DND-41 (cell line): ENCODE measurements around the gene SRRM3.

Experiments
- ATAC-seq: fragments of 200-7000 bp; cut with Tn5 transposase; 3 replicates; pipeline ENCODE4 v1.9.1; 2021; ENCODE audit warnings: low read depth; ENCODE audit not compliant: insufficient read depth
- DNase-seq: peaks from one replicate; pipeline ENCODE4 v3.0.0-alpha.2; 2020
- H2AFZ ChIP-seq: 2 replicates; pipeline ENCODE4 v1.6.0; 2012; ENCODE audit warnings: low read depth, low read length
- H3K27ac ChIP-seq: 2 replicates; pipeline ENCODE4 v1.5.1; 2012; ENCODE audit warnings: low read length, inconsistent platforms
- H3K27me3 ChIP-seq: fragments of 200-600 bp; sonication (generic); 2 replicates; pipeline ENCODE4 v1.6.0; 2012; ENCODE audit warnings: low read length, mild to moderate bottlenecking, inconsistent platforms; ENCODE audit not compliant: insufficient read depth, poor library complexity
- H3K36me3 ChIP-seq: 2 replicates; pipeline ENCODE4 v1.5.1; 2012; ENCODE audit warnings: low read length, inconsistent platforms; ENCODE audit not compliant: insufficient read depth
- H3K4me1 ChIP-seq: 2 replicates; pipeline ENCODE4 v1.5.1; 2012; ENCODE audit warnings: mild to moderate bottlenecking, low read length; ENCODE audit not compliant: insufficient read depth
- H3K4me2 ChIP-seq: 2 replicates; pipeline ENCODE4 v1.6.0; 2012; ENCODE audit warnings: mild to moderate bottlenecking, moderate library complexity, low read length, inconsistent platforms; ENCODE audit not compliant: insufficient read depth
- H3K4me3 ChIP-seq, 2 experiments: fragments of 200-600 bp in 1 of 2; shearing (Covaris generic) in 1 of 2; 2 replicates each; pipeline ENCODE4 v1.5.1; 2012 to 2016; ENCODE audit warnings: inconsistent platforms in 2 of 2, low read length in 2 of 2, mild to moderate bottlenecking in 2 of 2, low read depth in 1 of 2, moderate library complexity in 1 of 2
- H3K79me2 ChIP-seq: 2 replicates; pipeline ENCODE4 v1.6.0; 2012; ENCODE audit warnings: low read length, inconsistent platforms; ENCODE audit not compliant: insufficient read depth
- H3K9ac ChIP-seq: 2 replicates; pipeline ENCODE4 v1.6.0; 2012; ENCODE audit warnings: low read depth, mild to moderate bottlenecking, inconsistent platforms, low read length, moderate library complexity
- H3K9me3 ChIP-seq: 2 replicates; pipeline ENCODE4 v1.5.1; 2012; ENCODE audit warnings: low read length, moderate library complexity, mild to moderate bottlenecking, inconsistent platforms; ENCODE audit not compliant: insufficient read depth, severe bottlenecking
- H4K20me1 ChIP-seq: 2 replicates; pipeline ENCODE4 v1.6.0; 2012; ENCODE audit warnings: low read length; ENCODE audit not compliant: insufficient read depth
- EZH2 ChIP-seq: IDR thresholded peaks from 3 replicates; pipeline ENCODE4 v1.6.1; 2012; ENCODE audit warnings: borderline replicate concordance, low read depth, mild to moderate bottlenecking, moderate library complexity, low read length, inconsistent platforms; ENCODE audit not compliant: severe bottlenecking
- TF ChIP-seq, protein P1 (sequence below): IDR thresholded peaks from 2 replicates; pipeline ENCODE4 v1.5.1; 2012; ENCODE audit warnings: borderline replicate concordance, low read length, moderate library complexity, mild to moderate bottlenecking; ENCODE audit not compliant: poor library complexity, severe bottlenecking; ENCODE audit errors: extremely low read depth

SRRM3 gene

GRCh38 chr7:76231583-76231982, 29.9 kb downstream of the SRRM3 start:
- Histone ChIP-seq H3K4me2 (no peak overlapping the region), H3K4me3 (no peak overlapping the region), H3K27ac (no peak overlapping the region), H3K79me2 (no peaks in the 10 kb centered on the region), H3K9ac (no peak overlapping the region), H3K36me3 (no peaks in the 10 kb centered on the region), H3K4me1 (no peaks in the 10 kb centered on the region), H3K9me3 (no peaks in the 10 kb centered on the region), H2AFZ (no peak overlapping the region), H3K27me3 (no peaks in the 10 kb centered on the region), H4K20me1 (no peaks in the 10 kb centered on the region)
- ATAC-seq (no peak), DNase-seq (no peak)
- no peak for TF ChIP-seq EZH2

GRCh38 chr7:76232698-76233097, 31.0 kb downstream of the SRRM3 start:
- no peaks in the 10 kb centered on the region for H4K20me1 ChIP-seq
- no peak overlapping the region for H3K4me3 ChIP-seq
- no peaks in the 10 kb centered on the region for H3K79me2 ChIP-seq
- H3K4me1 ChIP-seq, result no peaks in the 10 kb centered on the region
- TF ChIP-seq, protein P1, sequence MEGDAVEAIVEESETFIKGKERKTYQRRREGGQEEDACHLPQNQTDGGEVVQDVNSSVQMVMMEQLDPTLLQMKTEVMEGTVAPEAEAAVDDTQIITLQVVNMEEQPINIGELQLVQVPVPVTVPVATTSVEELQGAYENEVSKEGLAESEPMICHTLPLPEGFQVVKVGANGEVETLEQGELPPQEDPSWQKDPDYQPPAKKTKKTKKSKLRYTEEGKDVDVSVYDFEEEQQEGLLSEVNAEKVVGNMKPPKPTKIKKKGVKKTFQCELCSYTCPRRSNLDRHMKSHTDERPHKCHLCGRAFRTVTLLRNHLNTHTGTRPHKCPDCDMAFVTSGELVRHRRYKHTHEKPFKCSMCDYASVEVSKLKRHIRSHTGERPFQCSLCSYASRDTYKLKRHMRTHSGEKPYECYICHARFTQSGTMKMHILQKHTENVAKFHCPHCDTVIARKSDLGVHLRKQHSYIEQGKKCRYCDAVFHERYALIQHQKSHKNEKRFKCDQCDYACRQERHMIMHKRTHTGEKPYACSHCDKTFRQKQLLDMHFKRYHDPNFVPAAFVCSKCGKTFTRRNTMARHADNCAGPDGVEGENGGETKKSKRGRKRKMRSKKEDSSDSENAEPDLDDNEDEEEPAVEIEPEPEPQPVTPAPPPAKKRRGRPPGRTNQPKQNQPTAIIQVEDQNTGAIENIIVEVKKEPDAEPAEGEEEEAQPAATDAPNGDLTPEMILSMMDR, result no peak
- no peak for TF ChIP-seq EZH2
- no peak overlapping the region for H3K9ac ChIP-seq
- ATAC-seq (no peak), DNase-seq (no peak)
- no peak overlapping the region for H3K27ac ChIP-seq
- no peaks in the 10 kb centered on the region for H3K36me3 ChIP-seq
- no peak overlapping the region for H2AFZ ChIP-seq
- no peaks in the 10 kb centered on the region for H3K9me3 ChIP-seq
- no peak overlapping the region for H3K4me2 ChIP-seq
- H3K27me3 ChIP-seq, result no peaks in the 10 kb centered on the region

GRCh38 chr7:76233538-76234281, 32.0 kb downstream of the SRRM3 start:
- Histone ChIP-seq H3K4me2 (no peak overlapping the region), H3K27me3 (no peaks in the 10 kb centered on the region), H3K27ac (no peak overlapping the region), H3K9me3 (no peaks in the 10 kb centered on the region), H3K4me3 (no peak overlapping the region), H3K79me2 (no peaks in the 10 kb centered on the region), H4K20me1 (no peaks in the 10 kb centered on the region), H3K36me3 (no peaks in the 10 kb centered on the region), H2AFZ (no peak overlapping the region), H3K9ac (no peak overlapping the region), H3K4me1 (no peaks in the 10 kb centered on the region)
- no peak for ATAC-seq
- TF ChIP-seq EZH2, result no peak
- TF ChIP-seq, protein P1, result no peak
- DNase-seq, result no peak

- no peaks in the 10 kb centered on the region for H3K27me3 ChIP-seq
- no peaks in the 10 kb centered on the region for H3K79me2 ChIP-seq
- no peak for DNase-seq
- H3K4me1 ChIP-seq, result no peaks in the 10 kb centered on the region
- ATAC-seq, result no peak
- no peak overlapping the region for H3K4me2 ChIP-seq
- H3K9ac ChIP-seq, result no peak overlapping the region
- H3K27ac ChIP-seq, result no peak overlapping the region
- H3K4me3 ChIP-seq, result no peak overlapping the region
- H3K9me3 ChIP-seq, result no peaks in the 10 kb centered on the region
- H3K36me3 ChIP-seq, result no peaks in the 10 kb centered on the region
- no peak overlapping the region for H2AFZ ChIP-seq
- TF ChIP-seq EZH2, result no peak
- TF ChIP-seq, protein P1, result no peak
- H4K20me1 ChIP-seq, result no peaks in the 10 kb centered on the region
Measured at GRCh38 chr7:76234282-76234584, 32.5 kb downstream of the SRRM3 start.
